Calu3 (cell line): ENCODE results near the gene BID. TPM values are rescaled to one million over a fixed set of nuclear protein-coding genes. Genes with fewer than 3 reads are reported as not detected.

ENCODE experiments used
- BruUV-seq: library from RNA; stranded (reverse); fragments of 400-500 nt; replicated peaks from 2 replicates; lab custom pipeline; 2021; lab: Mats Ljungman, UMichigan
- CTCF ChIA-PET: fragments of 300-600 bp; sonication (Branson Sonifier 250); formaldehyde crosslinking; loops from one replicate; lab custom pipeline; 2022; ENCODE audit warnings: antibody characterized with exemption; lab: Charles Lee
- DNase-seq: peaks from one replicate; pipeline ENCODE4 v3.0.0; 2022
- H3K27ac Mint-ChIP-seq: one replicate; pipeline ENCODE4 v1.8.0; 2022; ENCODE audit warnings: mixed read lengths; ENCODE audit not compliant: unreplicated experiment
- H3K27me3 Mint-ChIP-seq: one replicate; pipeline ENCODE4 v1.8.0; 2022; ENCODE audit warnings: mixed read lengths; ENCODE audit not compliant: unreplicated experiment
- H3K36me3 Mint-ChIP-seq: one replicate; pipeline ENCODE4 v1.8.0; 2022; ENCODE audit warnings: mild to moderate bottlenecking, moderate library complexity, mixed read lengths; ENCODE audit not compliant: insufficient read depth, unreplicated experiment
- H3K4me1 Mint-ChIP-seq: one replicate; pipeline ENCODE4 v1.8.0; 2022; ENCODE audit warnings: mild to moderate bottlenecking, low read depth, mixed read lengths; ENCODE audit not compliant: unreplicated experiment
- H3K4me3 Mint-ChIP-seq: one replicate; pipeline ENCODE4 v1.8.0; 2022; ENCODE audit warnings: mild to moderate bottlenecking, low read depth, moderate library complexity, mixed read lengths; ENCODE audit not compliant: unreplicated experiment
- H3K9me3 Mint-ChIP-seq: one replicate; pipeline ENCODE4 v1.8.0; 2022; ENCODE audit warnings: low read depth, mixed read lengths; ENCODE audit not compliant: unreplicated experiment
- intact Hi-C: fragments of 100-400 bp; cut with micrococcal nuclease; formaldehyde crosslinking; loops from one replicate; pipeline ENCODE4 v1.10.0; 2022; ENCODE audit not compliant: unreplicated experiment
- total RNA-seq: library from RNA; stranded (reverse); gene quantifications from 2 replicates; pipeline ENCODE4 v1.2.3, GENCODE V29; 2022
- TF ChIP-seq, protein P1 (sequence below): fragments of 200-600 bp; IDR thresholded peaks from one replicate; pipeline ENCODE4 v1.8.0; 2022; ENCODE audit warnings: antibody characterized with exemption; ENCODE audit not compliant: unreplicated experiment

BID gene
- total RNA-seq, 1 experiment from 2014 or later, result 99.3 TPM

DNA sequence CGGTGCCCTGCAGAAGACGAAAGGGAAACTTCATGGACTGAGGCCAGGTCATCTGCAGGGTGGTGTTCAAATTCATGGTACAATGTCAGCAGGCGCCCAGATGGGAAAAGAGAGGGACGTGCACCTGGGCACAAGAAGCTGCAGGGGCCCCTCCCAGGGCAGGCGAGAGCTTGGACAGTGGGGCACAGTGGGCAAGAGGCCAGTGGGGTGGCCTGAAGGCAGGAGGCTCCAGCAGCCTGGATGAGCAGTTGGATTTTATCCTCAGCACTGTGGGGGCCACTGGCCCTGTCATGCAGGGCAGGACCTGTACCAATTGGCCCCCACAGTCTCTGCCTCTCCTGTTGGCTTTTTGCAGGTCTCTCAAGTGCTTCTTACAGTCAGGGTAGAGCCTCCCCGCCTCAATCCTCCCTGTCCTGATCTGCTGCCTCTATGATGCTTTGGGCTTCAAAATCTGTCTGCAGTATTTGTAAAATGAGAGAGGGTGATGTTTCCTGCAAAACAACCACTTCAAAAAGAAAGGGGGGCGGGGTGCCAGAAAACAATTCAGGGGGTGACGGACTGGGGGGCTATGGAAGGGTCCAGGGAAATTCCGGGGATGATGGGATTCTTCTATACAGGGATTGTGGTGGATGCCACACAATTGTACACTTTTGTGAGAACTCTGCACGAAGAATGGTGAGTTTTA is 1.7 kb upstream of the BID start:
- no peak for DNase-seq
- H3K27me3 Mint-ChIP-seq, result no peaks in the 10 kb centered on the region
- CTCF ChIA-PET, result no interaction called here
- H3K27ac Mint-ChIP-seq, result no peak overlapping the region
- H3K4me3 Mint-ChIP-seq, result peak overlapping the region; percentile 91
- H3K36me3 Mint-ChIP-seq, result peaks cover 36% of the 10 kb centered on the region
- intact Hi-C loops, result no loop called here
- TF ChIP-seq, protein P1, sequence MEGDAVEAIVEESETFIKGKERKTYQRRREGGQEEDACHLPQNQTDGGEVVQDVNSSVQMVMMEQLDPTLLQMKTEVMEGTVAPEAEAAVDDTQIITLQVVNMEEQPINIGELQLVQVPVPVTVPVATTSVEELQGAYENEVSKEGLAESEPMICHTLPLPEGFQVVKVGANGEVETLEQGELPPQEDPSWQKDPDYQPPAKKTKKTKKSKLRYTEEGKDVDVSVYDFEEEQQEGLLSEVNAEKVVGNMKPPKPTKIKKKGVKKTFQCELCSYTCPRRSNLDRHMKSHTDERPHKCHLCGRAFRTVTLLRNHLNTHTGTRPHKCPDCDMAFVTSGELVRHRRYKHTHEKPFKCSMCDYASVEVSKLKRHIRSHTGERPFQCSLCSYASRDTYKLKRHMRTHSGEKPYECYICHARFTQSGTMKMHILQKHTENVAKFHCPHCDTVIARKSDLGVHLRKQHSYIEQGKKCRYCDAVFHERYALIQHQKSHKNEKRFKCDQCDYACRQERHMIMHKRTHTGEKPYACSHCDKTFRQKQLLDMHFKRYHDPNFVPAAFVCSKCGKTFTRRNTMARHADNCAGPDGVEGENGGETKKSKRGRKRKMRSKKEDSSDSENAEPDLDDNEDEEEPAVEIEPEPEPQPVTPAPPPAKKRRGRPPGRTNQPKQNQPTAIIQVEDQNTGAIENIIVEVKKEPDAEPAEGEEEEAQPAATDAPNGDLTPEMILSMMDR, result no peak
- H3K4me1 Mint-ChIP-seq, result peaks cover 26% of the 10 kb centered on the region
- no peaks in the 10 kb centered on the region for H3K9me3 Mint-ChIP-seq
- BruUV-seq, result no TSS peak

DNA sequence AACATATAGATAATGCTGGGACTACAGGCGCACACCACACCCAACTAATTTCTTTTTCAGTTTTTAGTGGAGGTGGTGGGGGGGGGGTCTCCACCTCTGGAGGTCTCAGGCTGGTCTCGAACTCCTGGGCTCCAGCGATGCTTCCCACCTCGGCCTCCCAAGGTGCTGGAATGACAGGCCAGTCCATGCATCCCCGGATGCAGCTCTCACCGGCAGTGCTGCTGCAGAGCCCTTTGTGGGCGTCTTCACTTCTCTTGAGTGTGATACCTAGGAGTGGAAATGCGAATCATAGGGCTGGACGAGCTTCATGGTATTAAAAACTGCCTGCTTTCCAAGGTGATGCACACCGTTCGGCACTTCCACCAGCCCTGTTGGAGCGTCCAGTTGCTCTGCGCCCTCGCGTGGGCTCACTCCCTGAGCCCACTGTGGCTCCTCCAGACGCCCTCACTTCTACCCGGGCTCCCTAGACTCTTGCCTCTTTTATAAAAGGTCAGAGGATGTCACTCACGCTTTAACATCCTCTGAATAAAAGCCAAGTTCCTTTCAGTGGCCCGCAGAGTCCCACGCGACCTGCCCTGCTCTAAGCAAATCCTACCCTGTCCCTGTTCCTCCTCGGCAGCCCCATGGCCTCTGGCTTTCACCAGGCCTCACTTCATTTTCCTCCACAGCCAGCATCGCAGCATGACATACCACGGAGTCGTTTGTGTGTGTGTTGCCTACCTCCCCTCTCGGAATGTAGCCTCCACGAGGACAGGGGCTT is 837 bp upstream of the BID start:
- intact Hi-C loops, result no loop called here
- Mint-ChIP-seq H3K36me3 (peaks cover 40% of the 10 kb centered on the region), H3K9me3 (no peaks in the 10 kb centered on the region), H3K27me3 (no peaks in the 10 kb centered on the region), H3K4me3 (peak overlapping the region; percentile 91), H3K4me1 (peaks cover 28% of the 10 kb centered on the region), H3K27ac (no peak overlapping the region)
- CTCF ChIA-PET, result interaction anchor here (3.5 kb wide), 1 partner anchor 11 kb away, joined by 23 read pairs; no protein-coding TSS in a partner anchor
- no peak for DNase-seq
- no TSS peak for BruUV-seq
- TF ChIP-seq, protein P1, result no peak

DNA sequence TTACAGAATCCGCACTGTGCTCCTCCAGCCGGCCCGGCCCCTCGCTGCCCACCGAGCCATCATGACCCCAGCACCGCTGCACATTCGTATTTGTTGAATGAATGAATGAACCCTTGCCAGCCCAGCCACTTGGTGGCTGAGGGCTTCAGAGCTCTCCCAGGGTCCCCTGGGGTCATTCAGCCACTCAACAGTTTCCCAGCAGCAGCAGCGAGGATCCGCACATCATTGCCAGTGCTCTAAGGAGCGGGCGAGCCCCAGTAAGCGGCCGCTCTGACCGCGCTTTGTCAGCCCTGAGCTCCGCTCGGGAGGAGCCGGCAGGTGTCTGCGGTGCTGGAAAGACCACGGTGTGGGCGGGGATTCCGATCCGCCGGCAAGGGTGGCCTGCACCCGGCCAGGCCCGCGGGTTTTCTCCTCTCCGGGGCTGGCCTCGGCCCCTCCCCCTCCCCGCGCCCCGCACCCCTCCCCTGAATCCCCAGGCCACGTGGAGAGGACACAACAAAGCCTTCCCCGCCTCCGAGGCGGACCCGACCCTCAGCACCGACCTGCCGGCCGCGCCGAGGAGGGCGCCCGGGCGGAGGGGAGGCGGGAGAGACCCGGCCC is 563 bp downstream of the BID start:
- BruUV-seq, result no TSS peak
- H3K27me3 Mint-ChIP-seq, result no peaks in the 10 kb centered on the region
- H3K4me3 Mint-ChIP-seq, result peak overlapping the region; percentile 91
- H3K9me3 Mint-ChIP-seq, result no peaks in the 10 kb centered on the region
- TF ChIP-seq, protein P1, result no peak
- CTCF ChIA-PET, result interaction anchor here (0.5 to 3.5 kb wide), 5 partner anchors 8 to 215 kb away, joined by 3 to 23 read pairs (median 4); no protein-coding TSS in a partner anchor
- peaks cover 45% of the 10 kb centered on the region for H3K36me3 Mint-ChIP-seq
- peak overlapping the region; percentile 68 for H3K27ac Mint-ChIP-seq
- intact Hi-C loops, result no loop called here
- DNase-seq, result peak; percentile 51
- H3K4me1 Mint-ChIP-seq, result peaks cover 31% of the 10 kb centered on the region

DNA sequence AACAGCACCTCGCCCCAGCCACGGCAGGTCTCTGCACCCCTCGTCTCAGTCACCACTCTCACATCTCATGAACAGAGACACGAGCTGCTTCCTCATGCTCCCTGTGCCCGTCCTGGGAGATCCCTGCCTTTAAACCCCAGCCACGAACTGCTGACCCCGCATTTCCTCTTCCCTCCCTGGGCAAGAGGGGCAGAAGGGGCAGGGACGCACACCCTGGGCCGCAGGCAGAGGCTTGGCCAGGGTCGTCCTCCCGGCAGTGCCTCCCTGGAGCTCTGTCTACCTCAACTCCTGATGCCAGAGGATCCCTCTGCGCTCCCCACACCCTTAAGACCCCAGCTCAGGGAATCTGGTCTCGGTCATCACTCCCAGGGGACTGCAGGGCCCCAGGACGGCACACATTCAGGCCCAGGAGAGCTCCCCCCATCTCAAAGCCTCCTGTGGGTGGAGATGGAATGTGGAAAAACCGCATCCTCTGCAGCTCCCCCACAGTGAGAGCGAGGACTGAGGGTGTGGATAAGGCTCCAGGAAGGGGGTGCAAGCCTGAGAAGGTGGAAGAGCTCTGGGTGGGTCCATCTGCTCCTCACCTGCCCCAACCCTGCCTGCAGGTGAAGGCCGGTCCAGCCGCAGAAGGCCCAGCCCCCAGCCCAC is 1.2 kb downstream of the BID start:
- no TSS peak for BruUV-seq
- TF ChIP-seq, protein P1, result no peak
- Mint-ChIP-seq H3K27me3 (no peaks in the 10 kb centered on the region), H3K36me3 (peaks cover 45% of the 10 kb centered on the region), H3K4me3 (peak overlapping the region; percentile 91), H3K9me3 (no peaks in the 10 kb centered on the region), H3K4me1 (peaks cover 31% of the 10 kb centered on the region), H3K27ac (peak overlapping the region; percentile 68)
- CTCF ChIA-PET, result interaction anchor here (0.5 to 3.5 kb wide), 7 partner anchors 9 to 220 kb away, joined by 3 to 23 read pairs (median 4); no protein-coding TSS in a partner anchor
- DNase-seq, result peak; percentile 63
- intact Hi-C loops, result no loop called here
